M059J (cell line): ENCODE measurements around the gene TSPO. TPM values are rescaled to one million over a fixed set of nuclear protein-coding genes. Genes with fewer than 3 reads are reported as not detected.
A peak's percentile ranks its signal among the peaks of the same experiment; 100 is the strongest.
"Not testable (repeated sequence)": the region's sequence is repeated elsewhere in the genome, so short reads cannot be mapped to it uniquely, and the experiment has no call there.

Experiments
- DNase-seq: peaks from one replicate; pipeline ENCODE4 v3.0.0-alpha.2; 2012; ENCODE audit warnings: low read depth
- total RNA-seq: library from RNA; depleted of rRNA; stranded (reverse); fragments of >200 nt; shearing (Covaris generic); gene quantifications from 2 replicates; pipeline ENCODE4 v1.2.3, GENCODE V29; 2014; rRNA removed

The TSPO gene
- total RNA-seq, result 177 and 194 TPM in 2 replicates

DNA sequence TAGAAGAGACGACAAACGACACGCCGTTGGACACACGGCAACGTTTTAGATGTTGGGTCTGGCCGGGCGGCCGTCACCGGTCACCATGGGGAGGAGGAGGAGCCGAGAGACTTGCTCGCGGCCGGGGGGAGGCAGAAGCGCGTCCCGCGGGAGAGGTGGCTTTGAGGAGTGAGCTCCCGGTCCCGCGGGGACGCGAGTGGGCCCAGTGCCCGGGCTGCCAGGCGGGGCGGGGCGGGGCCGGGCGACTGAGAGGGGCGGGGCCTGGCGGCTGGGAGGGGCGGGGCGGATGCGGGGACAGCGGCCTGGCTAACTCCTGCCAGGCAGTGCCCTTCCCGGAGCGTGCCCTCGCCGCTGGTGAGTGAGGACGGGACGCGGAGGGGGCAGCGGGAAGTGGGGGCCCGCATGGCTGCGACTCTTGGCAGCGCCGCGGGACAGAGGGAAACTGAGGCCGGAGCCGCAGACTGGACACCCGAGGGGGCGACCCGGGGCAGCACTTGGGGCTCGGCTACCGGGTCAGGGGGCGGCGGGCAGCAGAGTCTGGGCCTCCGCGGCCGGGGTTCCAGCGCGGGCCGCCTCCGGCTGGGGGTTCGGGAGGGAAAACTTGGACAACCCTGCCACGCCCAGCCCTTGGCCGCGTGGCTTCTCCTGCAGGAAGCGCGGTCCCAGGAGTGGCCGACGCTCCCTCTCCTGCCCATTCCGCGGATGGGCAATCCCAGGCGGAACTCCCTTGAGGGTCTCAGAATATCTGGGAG is at the start of gene TSPO:
Gene TSPO, plus strand, starts transcription at position 309 of the 752 bp plus-strand sequence. CDS start 7,680 bp downstream, outside the sequence.
- peak; percentile 30 for DNase-seq

GRCh38 chr22:43104056-43104625 is 47.2 kb upstream of the TSPO start:
- DNase-seq, result peak; percentile 33

- not testable (repeated sequence) for DNase-seq
Observed at GRCh38 chr22:43104950-43105349, 46.4 kb upstream of the TSPO start.

- no peak for DNase-seq
Observed at GRCh38 chr22:43106302-43106701, 45.1 kb upstream of the TSPO start.

DNA sequence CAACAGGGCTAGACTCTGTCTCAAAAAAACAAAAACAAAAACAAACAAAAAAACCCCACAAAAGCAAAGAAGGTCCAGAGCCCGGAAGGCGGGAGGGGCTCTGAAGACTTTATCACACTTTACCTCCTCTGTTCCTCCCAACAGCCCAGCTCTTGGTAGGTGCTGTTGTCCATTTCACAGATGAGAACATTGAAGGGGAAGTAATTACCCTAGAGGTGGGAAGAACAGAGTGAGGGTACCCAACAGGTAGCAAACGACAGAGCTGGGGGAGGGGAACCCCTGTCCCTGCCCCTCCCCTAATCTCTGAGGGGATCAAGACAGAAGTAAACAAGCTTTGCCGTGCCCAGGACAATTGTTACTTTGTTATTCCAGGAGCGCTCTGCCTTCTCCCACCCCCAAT is 41.8 kb upstream of the TSPO start:
- no peak for DNase-seq

DNA sequence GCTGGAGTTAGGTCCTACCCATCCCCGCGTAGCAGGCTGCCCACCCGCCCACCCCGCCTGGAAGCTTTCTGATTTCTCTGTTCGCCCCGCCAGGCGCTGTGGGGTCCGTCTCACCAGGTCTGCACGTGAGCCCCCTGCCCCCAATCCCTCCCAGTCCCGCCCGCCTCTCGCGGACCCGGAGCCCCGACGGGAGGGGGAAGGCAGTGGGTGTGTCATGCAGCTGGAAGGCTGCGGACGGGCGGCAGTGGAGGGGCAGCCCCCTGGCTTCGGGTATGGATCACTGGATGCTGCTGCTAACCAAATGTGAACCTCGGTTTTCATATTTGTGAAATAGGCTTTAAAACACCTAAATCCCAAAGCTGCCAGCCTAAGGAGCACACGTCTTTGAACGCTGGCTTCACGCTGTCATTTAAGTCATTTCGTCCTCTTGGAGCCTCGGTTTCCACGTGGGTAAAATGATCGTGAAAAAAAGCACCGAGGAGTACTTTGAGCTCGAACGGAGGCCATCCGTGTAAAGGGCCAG is 41.4 kb upstream of the TSPO start:
- DNase-seq, result no peak

- peak; percentile 47 for DNase-seq
Observed at GRCh38 chr22:43110444-43110926, 40.9 kb upstream of the TSPO start, which contains the start of gene BIK. Gene BIK (plus strand): TSS chr22:43110750. CDS start chr22:43124023, 13,273 bp downstream.

- DNase-seq, result no peak
Observed at GRCh38 chr22:43110927-43111623, 40.3 kb upstream of the TSPO start.

- DNase-seq, result no peak
Observed at GRCh38 chr22:43113526-43114251, 37.7 kb upstream of the TSPO start.

DNA sequence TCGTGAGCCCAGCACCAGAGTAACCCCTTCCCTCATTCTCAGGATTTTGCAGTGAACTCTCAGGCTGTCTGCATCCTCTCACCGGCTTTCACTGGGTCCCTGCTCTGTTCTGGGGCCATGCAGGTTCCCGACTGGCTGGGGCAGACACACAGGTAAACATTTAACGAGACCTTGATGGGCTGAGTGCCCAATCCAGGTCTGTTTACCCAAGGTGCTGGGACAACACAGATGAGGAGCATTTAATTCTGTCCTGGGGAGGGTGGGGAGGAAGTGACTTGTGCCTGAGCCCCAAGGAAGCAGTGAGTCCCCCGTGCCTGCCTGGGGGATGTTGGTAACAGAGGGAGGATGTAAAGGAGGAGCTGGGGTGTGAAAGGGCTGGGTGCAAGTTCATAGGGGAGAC is 36.4 kb upstream of the TSPO start:
- no peak for DNase-seq

DNA sequence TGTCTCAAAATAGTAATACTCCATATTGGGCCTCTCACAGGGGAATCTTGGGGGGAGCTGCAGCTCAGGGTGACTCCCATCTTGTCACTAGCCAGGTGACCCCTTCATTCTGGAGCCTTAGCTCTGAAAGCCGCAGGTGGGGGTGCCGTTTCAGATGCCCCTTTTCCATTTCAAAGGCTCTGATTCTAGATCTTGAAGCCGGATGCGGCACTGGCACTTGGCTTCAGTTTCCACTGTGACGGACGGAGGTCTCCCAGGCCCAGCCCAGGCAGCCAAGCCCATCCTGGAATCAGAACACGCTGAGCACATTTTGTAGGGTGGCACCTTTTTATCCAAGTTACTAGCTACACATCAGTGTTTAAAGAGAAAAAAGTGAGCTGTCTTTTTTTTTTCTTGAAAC is 34.4 kb upstream of the TSPO start:
- DNase-seq, result no peak

DNA sequence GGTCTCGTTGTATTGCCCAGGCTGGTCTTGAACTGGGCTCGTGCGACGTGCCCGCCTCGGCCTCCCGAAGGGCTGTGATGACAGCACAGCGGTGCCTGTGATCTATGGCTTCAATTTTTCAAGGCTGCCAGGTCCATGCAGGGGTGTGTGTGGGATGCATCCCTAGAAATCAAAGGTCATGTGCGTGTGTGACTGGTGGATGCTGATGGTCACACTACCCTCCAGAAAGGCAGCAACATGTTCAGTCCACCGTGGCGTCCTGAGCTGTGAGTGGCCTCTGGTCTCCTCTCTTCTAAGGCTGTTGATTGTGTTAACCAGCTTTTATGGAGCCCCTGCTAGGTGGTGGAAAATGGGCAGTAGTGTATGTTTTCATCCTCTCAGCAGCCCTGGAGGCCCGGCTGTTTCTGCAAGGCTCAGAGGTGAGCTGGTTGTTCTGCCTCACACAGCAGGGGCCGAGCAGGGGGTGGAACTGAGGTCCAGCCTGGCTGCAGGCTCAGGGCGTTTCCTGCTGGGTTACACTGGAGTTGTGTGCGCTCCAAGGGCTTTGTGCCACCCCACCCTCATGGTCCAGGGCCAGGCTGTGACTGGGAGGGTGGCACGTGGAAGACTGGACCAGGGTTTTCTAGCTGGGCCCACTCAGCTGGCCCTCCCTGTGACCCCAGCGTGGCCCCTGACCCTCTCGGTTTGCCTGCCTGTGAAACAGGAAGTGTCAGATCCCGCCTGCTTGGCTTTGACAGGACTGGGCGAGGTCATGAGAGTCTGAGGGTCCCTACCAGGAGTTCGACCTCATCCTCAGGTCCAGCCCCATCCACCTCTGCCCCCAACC is 33.1 kb upstream of the TSPO start:
- no peak for DNase-seq

DNA sequence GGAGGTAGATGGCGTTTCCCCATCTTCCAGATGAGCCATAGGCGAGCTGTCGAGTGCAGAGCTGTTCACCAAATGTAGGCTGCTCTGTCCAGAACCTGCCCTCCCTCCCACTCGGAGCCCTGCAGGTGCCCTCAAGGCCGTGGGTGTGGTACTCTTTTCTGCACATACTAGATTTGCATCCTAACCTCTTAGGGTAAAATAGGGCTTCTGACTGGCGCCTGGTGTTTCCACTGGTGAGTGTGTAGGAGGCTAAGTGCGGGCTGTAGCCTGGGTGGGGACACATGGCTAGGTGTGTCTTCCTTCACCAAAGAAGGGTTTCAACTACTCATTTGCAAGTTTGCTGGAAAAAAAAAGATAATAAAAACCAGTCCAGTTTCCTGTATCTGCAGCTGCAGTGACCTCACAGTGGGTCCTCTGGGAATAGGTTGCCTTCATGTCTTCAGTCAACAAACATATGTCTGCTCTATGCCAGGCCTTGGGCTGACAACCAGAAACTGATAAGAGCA is 32.4 kb upstream of the TSPO start:
- DNase-seq, result no peak

- DNase-seq, result peak; percentile 83
Observed at GRCh38 chr22:43126501-43127165, 24.7 kb upstream of the TSPO start.

DNA sequence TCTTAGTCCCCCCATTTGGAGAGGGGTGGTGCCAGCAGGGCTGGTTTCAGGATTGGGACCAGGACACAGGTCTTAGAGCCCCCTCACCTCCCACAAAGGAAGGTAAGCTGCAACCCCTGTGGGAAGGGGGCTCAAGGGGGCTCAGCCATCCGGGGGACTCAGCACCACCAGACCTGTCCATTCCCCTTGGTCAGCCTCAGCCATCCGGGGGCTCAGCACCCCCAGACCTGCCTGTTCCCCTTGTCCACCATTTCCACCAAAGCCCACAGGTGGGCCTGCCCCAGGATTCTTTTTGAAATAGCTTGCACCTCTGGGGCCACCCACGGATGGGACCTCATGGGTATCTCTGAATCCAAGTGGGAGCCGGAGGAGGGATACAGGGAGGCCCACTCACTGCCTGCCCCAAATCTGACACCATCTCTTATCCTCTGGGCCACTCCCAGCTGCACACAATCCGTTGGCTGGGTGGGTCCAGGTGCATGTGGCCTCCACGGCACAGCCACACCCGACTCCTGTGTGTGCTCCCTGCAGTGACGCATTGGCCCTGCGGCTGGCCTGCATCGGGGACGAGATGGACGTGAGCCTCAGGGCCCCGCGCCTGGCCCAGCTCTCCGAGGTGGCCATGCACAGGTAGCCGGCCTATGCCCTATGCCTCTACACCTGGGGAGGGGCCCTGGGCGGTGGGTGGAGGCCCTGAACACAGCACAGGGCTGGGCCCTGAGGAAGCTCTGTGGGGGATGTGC is 24.0 kb upstream of the TSPO start:
- no peak for DNase-seq

- DNase-seq, result no peak
Observed at GRCh38 chr22:43128116-43128515, 23.2 kb upstream of the TSPO start.

DNA sequence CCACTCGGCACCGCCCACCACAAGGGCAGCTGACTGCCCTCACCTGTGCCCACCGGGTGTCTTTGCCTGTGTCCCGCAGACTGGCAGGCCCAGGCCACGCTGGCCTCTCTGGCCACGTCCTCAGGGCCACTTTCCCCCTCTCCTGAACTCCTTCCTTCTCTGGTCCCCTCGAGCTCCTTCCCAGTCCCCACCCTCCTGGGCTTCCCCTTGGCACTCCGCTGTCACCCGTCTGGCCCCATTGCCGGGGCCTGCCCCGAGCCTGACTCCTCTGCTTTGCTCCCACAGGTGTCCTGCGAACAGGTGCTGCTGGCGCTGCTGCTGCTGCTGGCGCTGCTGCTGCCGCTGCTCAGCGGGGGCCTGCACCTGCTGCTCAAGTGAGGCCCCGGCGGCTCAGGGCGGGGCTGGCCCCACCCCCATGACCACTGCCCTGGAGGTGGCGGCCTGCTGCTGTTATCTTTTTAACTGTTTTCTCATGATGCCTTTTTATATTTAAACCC is 22.4 kb upstream of the TSPO start:
- DNase-seq, result no peak

DNA sequence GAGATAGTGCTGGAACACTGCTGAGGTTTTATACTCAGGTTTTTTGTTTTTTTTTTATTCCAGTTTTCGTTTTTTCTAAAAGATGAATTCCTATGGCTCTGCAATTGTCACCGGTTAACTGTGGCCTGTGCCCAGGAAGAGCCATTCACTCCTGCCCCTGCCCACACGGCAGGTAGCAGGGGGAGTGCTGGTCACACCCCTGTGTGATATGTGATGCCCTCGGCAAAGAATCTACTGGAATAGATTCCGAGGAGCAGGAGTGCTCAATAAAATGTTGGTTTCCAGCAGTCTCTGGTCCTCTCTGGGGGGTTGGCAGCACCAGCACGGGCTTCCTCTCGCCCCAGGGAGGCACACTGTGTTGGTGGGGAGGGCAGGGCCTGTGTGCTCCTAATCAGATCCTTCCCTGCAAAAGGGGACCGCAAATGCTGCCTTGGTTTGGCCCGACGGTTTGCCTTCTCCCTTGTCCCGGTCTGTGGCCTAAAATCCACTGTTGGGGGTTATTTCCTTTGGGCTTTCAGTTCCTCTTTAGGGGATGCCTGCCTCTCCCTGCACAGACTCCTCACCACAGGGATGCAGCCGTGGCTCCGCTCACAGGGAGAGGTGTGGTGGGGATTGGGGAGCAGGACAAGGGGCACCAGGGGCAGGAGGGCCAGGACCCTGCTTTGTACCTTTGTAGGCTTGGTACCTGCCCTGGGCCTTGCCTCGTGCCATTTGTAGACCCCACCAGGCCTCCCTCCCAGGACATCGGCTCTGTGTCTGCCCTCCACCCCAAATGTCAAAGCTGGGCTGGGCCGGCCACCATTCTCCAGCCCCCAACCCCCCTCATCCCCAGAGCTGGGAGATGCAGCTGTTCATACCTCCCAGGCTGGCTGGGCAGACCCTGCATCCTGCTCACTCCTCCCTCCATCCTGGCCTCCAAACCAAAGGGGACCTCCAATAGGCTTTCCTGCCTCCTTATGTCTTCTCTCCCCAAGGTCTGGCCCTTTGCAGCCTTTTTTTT is 21.6 kb upstream of the TSPO start:
- DNase-seq, result no peak
